Measurements from ENCODE around the gene PABPC1L. TPM values are rescaled to one million over a fixed set of nuclear protein-coding genes. Genes with fewer than 3 reads are reported as not detected.

PABPC1L gene
- total RNA-seq, 3 donors from 2014 or later (not counting 1 experiment from before 2014, with no cell fraction given), result 31.7 to 64.9 (median 48.1) TPM

DNA sequence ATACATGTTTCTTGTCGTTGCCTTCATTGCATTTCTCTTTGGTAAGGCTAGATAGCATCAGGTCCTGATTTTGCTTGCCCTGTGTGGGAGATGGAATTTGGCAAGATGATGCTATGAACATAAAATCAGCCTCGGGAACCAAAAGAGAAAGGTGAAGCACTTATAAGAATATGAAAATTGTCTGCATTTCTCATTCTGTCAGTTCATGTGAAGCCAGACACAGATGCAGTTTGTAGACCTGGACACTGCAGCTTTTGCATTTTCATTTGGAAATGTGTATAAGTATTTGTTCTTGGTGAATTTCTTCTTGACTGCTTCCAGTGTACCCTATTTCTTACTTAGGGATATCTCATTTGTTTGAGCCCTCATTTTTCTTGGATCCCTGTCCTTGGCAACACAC is 23.0 kb upstream of the PABPC1L start:
- H3K9me3 Mint-ChIP-seq, result no peaks in the 10 kb centered on the region
- H3K27ac Mint-ChIP-seq, result peak overlapping the region; percentile 93 to 97
- ATAC-seq, result no peak
- intact Hi-C loops (cut with micrococcal nuclease), result loop anchor here (2.0 to 10.0 kb wide), 2 partner anchors 80 to 128 kb away; partner anchors contain the start of gene STK4
- Histone ChIP-seq H3K27me3 (ENCODE audit: control insufficient read depth, insufficient read depth, low read length) (no peaks in the 10 kb centered on the region), H3K4me1 (ENCODE audit: control insufficient read depth, insufficient read depth, low read length) (peaks cover 23% of the 10 kb centered on the region), H3K9me3 (ENCODE audit: control insufficient read depth, insufficient read depth, low read length) (no peaks in the 10 kb centered on the region), H3K4me3 (ENCODE audit: low read length) (peak overlapping the region; percentile 75), H3K36me3 (ENCODE audit: control insufficient read depth, insufficient read depth, low read length) (no peaks in the 10 kb centered on the region), H3K27ac (ENCODE audit: low read length) (peak overlapping the region; percentile 86)
- H3K36me3 Mint-ChIP-seq, result no peaks in the 10 kb centered on the region
- DNase-seq, result peak in 1 of 2 donors; percentile 27
- WGBS (ENCODE audit: insufficient coverage), result 0% methylated on average over 2 of the region's 2 CpGs
- peak overlapping the region; percentile 98 for H3K4me3 Mint-ChIP-seq
- TF ChIP-seq, protein P1, sequence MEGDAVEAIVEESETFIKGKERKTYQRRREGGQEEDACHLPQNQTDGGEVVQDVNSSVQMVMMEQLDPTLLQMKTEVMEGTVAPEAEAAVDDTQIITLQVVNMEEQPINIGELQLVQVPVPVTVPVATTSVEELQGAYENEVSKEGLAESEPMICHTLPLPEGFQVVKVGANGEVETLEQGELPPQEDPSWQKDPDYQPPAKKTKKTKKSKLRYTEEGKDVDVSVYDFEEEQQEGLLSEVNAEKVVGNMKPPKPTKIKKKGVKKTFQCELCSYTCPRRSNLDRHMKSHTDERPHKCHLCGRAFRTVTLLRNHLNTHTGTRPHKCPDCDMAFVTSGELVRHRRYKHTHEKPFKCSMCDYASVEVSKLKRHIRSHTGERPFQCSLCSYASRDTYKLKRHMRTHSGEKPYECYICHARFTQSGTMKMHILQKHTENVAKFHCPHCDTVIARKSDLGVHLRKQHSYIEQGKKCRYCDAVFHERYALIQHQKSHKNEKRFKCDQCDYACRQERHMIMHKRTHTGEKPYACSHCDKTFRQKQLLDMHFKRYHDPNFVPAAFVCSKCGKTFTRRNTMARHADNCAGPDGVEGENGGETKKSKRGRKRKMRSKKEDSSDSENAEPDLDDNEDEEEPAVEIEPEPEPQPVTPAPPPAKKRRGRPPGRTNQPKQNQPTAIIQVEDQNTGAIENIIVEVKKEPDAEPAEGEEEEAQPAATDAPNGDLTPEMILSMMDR (IDR thresholded peaks at IDR 0.05), result no peak
- no peaks in the 10 kb centered on the region for H3K27me3 Mint-ChIP-seq (ENCODE audit: low read depth in 2 of 2)
- peaks cover 55 to 73% of the 10 kb centered on the region in 2 donors for H3K4me1 Mint-ChIP-seq

- no peaks in the 10 kb centered on the region for H3K36me3 ChIP-seq (ENCODE audit: control insufficient read depth, insufficient read depth, low read length)
- TF ChIP-seq, protein P1 (IDR thresholded peaks at IDR 0.05), result no peak
- H3K4me1 Mint-ChIP-seq, result peaks cover 61 to 80% of the 10 kb centered on the region in 2 donors
- no peaks in the 10 kb centered on the region for H3K27me3 Mint-ChIP-seq (ENCODE audit: low read depth in 2 of 2)
- H3K27ac Mint-ChIP-seq, result peak overlapping the region; percentile 93 to 97
- no peaks in the 10 kb centered on the region for H3K36me3 Mint-ChIP-seq
- no peaks in the 10 kb centered on the region for H3K9me3 Mint-ChIP-seq
- ATAC-seq, result no peak
- H3K9me3 ChIP-seq (ENCODE audit: control insufficient read depth, insufficient read depth, low read length), result no peaks in the 10 kb centered on the region
- no peak overlapping the region for H3K27ac ChIP-seq (ENCODE audit: low read length)
- intact Hi-C loops (cut with micrococcal nuclease), result loop anchor here (2.0 to 10.0 kb wide), 2 partner anchors 79 to 127 kb away; partner anchors contain the start of gene STK4
- peaks cover 23% of the 10 kb centered on the region for H3K4me1 ChIP-seq (ENCODE audit: control insufficient read depth, insufficient read depth, low read length)
- H3K27me3 ChIP-seq (ENCODE audit: control insufficient read depth, insufficient read depth, low read length), result no peaks in the 10 kb centered on the region
- H3K4me3 ChIP-seq (ENCODE audit: low read length), result no peak overlapping the region
- H3K4me3 Mint-ChIP-seq, result peak overlapping the region; percentile 98
- no peak for DNase-seq
- WGBS (ENCODE audit: insufficient coverage), result 63% methylated on average over 4 of the region's 4 CpGs
Observed at GRCh38 chr20:44887466-44887865, 22.4 kb upstream of the PABPC1L start.

DNA sequence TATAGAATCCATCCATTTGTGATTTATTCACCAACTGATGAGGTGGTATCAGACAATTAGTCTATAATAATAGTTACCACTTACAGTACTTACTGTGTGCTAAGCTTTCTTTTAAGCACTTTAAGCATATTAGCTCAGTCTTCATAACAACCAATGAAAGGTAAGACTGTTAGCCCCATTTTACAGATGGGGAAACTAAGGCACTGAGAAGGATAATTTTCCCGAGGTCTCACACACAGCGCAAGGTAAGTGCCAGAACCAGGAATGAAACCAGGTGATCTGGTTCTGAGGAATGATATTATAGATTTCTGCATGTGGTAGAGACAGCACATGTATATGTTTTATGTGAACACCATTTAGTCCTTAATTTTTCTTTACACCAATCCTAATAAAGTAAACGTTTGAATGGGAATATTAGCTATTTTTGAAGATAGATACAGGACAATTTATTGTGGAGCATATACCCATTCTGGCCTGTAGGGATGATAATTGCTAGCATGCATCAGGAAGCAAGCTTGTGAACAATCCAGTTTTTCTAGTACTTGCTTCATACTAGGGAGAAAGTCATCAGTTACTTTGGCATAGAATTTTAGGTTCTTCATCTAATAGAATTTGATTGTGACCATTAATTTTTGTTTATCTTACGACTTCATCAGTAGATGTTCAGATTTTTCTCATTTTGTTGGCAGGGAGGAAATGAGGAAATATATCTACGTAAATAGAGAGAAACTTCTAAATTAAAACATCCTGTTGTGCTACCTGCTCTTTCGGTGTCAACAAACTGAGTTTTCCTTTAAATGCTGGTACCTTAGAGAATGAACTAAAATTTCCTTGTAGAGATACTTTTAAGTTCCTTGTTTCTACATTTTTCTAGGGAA is 21.4 kb upstream of the PABPC1L start:
- Mint-ChIP-seq H3K27ac (peak overlapping the region; percentile 93 to 97), H3K36me3 (no peaks in the 10 kb centered on the region), H3K4me3 (peak overlapping the region; percentile 98), H3K4me1 (peaks cover 62 to 85% of the 10 kb centered on the region in 2 donors), H3K9me3 (no peaks in the 10 kb centered on the region), H3K27me3 (ENCODE audit: low read depth in 2 of 2) (no peaks in the 10 kb centered on the region)
- Histone ChIP-seq H3K9me3 (ENCODE audit: control insufficient read depth, insufficient read depth, low read length) (no peaks in the 10 kb centered on the region), H3K4me1 (ENCODE audit: control insufficient read depth, insufficient read depth, low read length) (peaks cover 23% of the 10 kb centered on the region), H3K4me3 (ENCODE audit: low read length) (no peak overlapping the region), H3K36me3 (ENCODE audit: control insufficient read depth, insufficient read depth, low read length) (no peaks in the 10 kb centered on the region), H3K27me3 (ENCODE audit: control insufficient read depth, insufficient read depth, low read length) (no peaks in the 10 kb centered on the region), H3K27ac (ENCODE audit: low read length) (peak overlapping the region; percentile 11)
- TF ChIP-seq, protein P1 (IDR thresholded peaks at IDR 0.05), result no peak
- ATAC-seq, result no peak
- DNase-seq, result peak in 1 of 2 donors; percentile 46
- 92% methylated on average over 2 of the region's 6 CpGs for WGBS (ENCODE audit: insufficient coverage)
- intact Hi-C loops (cut with micrococcal nuclease), result loop anchor here (10.0 kb wide), 1 partner anchor 126 kb away; no protein-coding TSS in a partner anchor
